ENCODE results near the gene CEMIP2.

GRCh38 chr9:71790296-71790695 is 22.0 kb upstream of the CEMIP2 start:
- TF ChIP-seq CTCF (IDR thresholded peaks at IDR 0.05 in 4 of 5, conservative IDR thresholded peaks at IDR 0.05 in 1 of 5): no peak
- no peak for TF ChIP-seq POLR2A (IDR thresholded peaks at IDR 0.05)
